T-helper 1 cell treated with Interleukin-12 subunit alpha and Interleukin-12 subunit beta and Interleukin-4 antibody, amounts not matched to agents 30 ng/mL and 1 ng/mL, for 36 hours (primary cell): ENCODE measurements around the gene TMEM235. TPM values are rescaled to one million over a fixed set of nuclear protein-coding genes. Genes with fewer than 3 reads are reported as not detected.
"Not testable (repeated sequence)": the region's sequence is repeated elsewhere in the genome, so short reads cannot be mapped to it uniquely, and the experiment has no call there.

ENCODE experiments used
- intact Hi-C: fragments of 100-400 bp; cut with micrococcal nuclease; formaldehyde crosslinking; loops from one replicate; pipeline ENCODE4 v1.15.1; 2024
- total RNA-seq: library from RNA; stranded (reverse); gene quantifications from 2 replicates; pipeline ENCODE4 v1.2.3, GENCODE V29; 2022

The TMEM235 gene
- total RNA-seq, 1 donor from 2014 or later, result not detected

- intact Hi-C loops, result loop anchor here (1.0 kb wide), 5 partner anchors 27 to 256 kb away; partner anchors contain the start of genes AFMID, SYNGR2, TK1 and TNRC6C
Measured at GRCh38 chr17:78214706-78215061, 16.7 kb upstream of the TMEM235 start.

- intact Hi-C loops, result no loop called here
Measured at GRCh38 chr17:78219396-78220150, 11.9 kb upstream of the TMEM235 start.

GRCh38 chr17:78223061-78223460, 8.4 kb upstream of the TMEM235 start:
- intact Hi-C loops, result no loop called here

GRCh38 chr17:78223765-78224164, 7.7 kb upstream of the TMEM235 start:
- intact Hi-C loops, result no loop called here

- intact Hi-C loops, result no loop called here
Measured at GRCh38 chr17:78224231-78225087, 7.0 kb upstream of the TMEM235 start.

GRCh38 chr17:78225088-78225865, 6.2 kb upstream of the TMEM235 start:
- intact Hi-C loops, result no loop called here

- intact Hi-C loops, result no loop called here
Measured at GRCh38 chr17:78226055-78226758, 5.2 kb upstream of the TMEM235 start.

- intact Hi-C loops, result no loop called here
Measured at GRCh38 chr17:78226759-78227454, 4.5 kb upstream of the TMEM235 start.

- intact Hi-C loops, result no loop called here
Measured at GRCh38 chr17:78227455-78227916, 3.9 kb upstream of the TMEM235 start.

- intact Hi-C loops, result no loop called here
Measured at GRCh38 chr17:78228176-78228575, 3.3 kb upstream of the TMEM235 start.

GRCh38 chr17:78230252-78230962, 1.0 kb upstream of the TMEM235 start:
- intact Hi-C loops, result no loop called here

- intact Hi-C loops, result no loop called here
Measured at GRCh38 chr17:78231991-78232858, 794 bp downstream of the TMEM235 start.

- intact Hi-C loops, result no loop called here
Measured at GRCh38 chr17:78232859-78233173, 1.4 kb downstream of the TMEM235 start.

- intact Hi-C loops, result no loop called here
Measured at GRCh38 chr17:78233678-78234077, 2.2 kb downstream of the TMEM235 start.

- intact Hi-C loops, result no loop called here
Measured at GRCh38 chr17:78234261-78234865, 2.9 kb downstream of the TMEM235 start.

- intact Hi-C loops, result not testable (repeated sequence)
Measured at GRCh38 chr17:78235022-78235421, 3.6 kb downstream of the TMEM235 start.

- intact Hi-C loops, result no loop called here
Measured at GRCh38 chr17:78235885-78236284, 4.5 kb downstream of the TMEM235 start.

- intact Hi-C loops, result no loop called here
Measured at GRCh38 chr17:78236362-78237127, 5.1 kb downstream of the TMEM235 start.
